HG02798 (cell line): ENCODE measurements around the gene FRMD1.

Experiments used
- ATAC-seq: cut with Tn5 transposase; IDR thresholded peaks from one replicate; pipeline ENCODE4 v1.9.1; 2021; ENCODE audit warnings: mild to moderate bottlenecking; ENCODE audit not compliant: unreplicated experiment, poor library complexity

Gene FRMD1

GRCh38 chr6:168015482-168016175 is 63.4 kb downstream of the FRMD1 start:
- ATAC-seq, result no peak

GRCh38 chr6:168015009-168015408 is 64.0 kb downstream of the FRMD1 start:
- no peak for ATAC-seq

GRCh38 chr6:168014428-168014827 is 64.6 kb downstream of the FRMD1 start:
- ATAC-seq, result no peak

GRCh38 chr6:168013250-168013915 is 65.6 kb downstream of the FRMD1 start:
- ATAC-seq, result no peak

- ATAC-seq, result no peak
These were observed 66.4 kb downstream of the FRMD1 start for GRCh38 chr6:168012431-168013249.

DNA sequence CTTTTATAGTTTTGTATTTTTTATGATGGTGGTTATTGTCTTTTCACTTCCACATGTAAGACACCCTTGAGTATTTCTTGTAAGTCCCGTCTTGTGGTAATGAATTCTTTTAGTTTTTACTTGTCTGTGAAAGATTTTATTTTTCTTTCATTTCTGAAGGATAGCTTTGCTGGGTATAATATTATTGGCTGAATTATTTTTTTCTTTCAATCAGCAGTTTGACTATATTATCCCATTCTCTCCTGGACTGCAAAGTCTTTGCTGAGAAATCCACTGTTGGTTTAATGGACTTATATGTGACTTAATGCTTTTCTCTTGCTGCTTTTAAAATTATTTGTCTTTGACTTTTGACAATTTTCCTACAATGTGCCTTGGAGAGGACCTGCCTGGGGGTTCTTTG is 67.7 kb downstream of the FRMD1 start:
- no peak for ATAC-seq

- no peak for ATAC-seq
These were observed 69.7 kb downstream of the FRMD1 start for GRCh38 chr6:168009331-168009730.

GRCh38 chr6:168007592-168008338 is 71.2 kb downstream of the FRMD1 start:
- no peak for ATAC-seq

GRCh38 chr6:168005796-168006195 is 73.2 kb downstream of the FRMD1 start:
- ATAC-seq, result no peak

GRCh38 chr6:168004945-168005344 is 74.1 kb downstream of the FRMD1 start:
- ATAC-seq, result no peak

DNA sequence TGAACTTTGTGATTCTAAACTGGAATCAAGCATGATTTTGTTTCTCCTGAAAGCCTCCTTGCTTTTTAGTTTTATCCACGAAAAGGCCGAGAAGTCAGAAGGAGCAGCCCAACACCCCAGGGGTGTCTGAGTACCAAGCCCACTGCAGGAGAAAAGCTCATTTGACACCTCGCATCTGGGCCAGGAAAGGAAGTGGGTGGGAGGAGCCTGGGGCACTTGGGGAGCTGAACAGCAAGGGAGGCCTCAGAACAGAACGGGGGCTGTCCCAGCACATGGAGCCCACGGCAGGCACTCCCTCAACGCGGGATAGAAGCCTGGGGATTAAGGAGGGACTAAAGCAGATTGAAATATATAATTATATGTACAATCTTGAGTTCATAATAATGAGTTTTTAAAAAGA is 75.0 kb downstream of the FRMD1 start:
- ATAC-seq, result no peak
